Cardiac muscle cell (in vitro differentiated cells and primary cell): ENCODE results near the gene ADAMTS16. TPM values are rescaled to one million over a fixed set of nuclear protein-coding genes. Genes with fewer than 3 reads are reported as not detected.
A peak's percentile ranks its signal among the peaks of the same experiment; 100 is the strongest.

Source experiments
- DNase-seq, 2 donors: peaks; one replicate each; pipeline versions ENCODE4 v3.0.0 to v3.0.0-alpha.2; 2010 to 2017; ENCODE audit warnings: low read depth in 1 of 2, low spot score in 1 of 2
- H3K27ac ChIP-seq: fragments of 200-600 bp; sonication (generic); 2 replicates; pipeline ENCODE4 v1.5.1; 2016
- H3K27me3 ChIP-seq: fragments of 200-600 bp; sonication (generic); 2 replicates; pipeline ENCODE4 v1.6.0; 2016; ENCODE audit warnings: control low read depth
- H3K36me3 ChIP-seq: fragments of 200-600 bp; sonication (generic); 2 replicates; pipeline ENCODE4 v1.5.1; 2016; ENCODE audit warnings: control low read depth
- H3K4me1 ChIP-seq: fragments of 200-600 bp; sonication (generic); 2 replicates; pipeline ENCODE4 v1.8.1; 2017; ENCODE audit warnings: low read depth, mild to moderate bottlenecking, mixed run types
- H3K4me3 ChIP-seq: fragments of 200-600 bp; sonication (generic); 2 replicates; pipeline ENCODE4 v1.5.1; 2016; ENCODE audit warnings: mild to moderate bottlenecking
- H3K9me3 ChIP-seq: fragments of 200-600 bp; sonication (generic); 2 replicates; pipeline ENCODE4 v1.5.1; 2017; ENCODE audit warnings: low read depth, mild to moderate bottlenecking, control low read depth
- polyA plus RNA-seq: library from polyadenylated mRNA; unstranded; fragments of >200 nt; fragmentation: Nextera tagmentation; extraction: Ambion mirVana; gene quantifications from 2 replicates; pipeline ENCODE4 v1.2.1, GENCODE V29; 2016
- total RNA-seq: library from RNA; depleted of rRNA; stranded (reverse); fragments of >200 nt; gene quantifications from 2 replicates; pipeline ENCODE4 v1.2.3, GENCODE V29; 2016
- TF ChIP-seq, protein P1 (sequence below): IDR thresholded peaks from 2 replicates; pipeline ENCODE4 v1.5.1; 2012; ENCODE audit warnings: low read depth, mild to moderate bottlenecking, low read length

The ADAMTS16 gene
- total and polyA plus RNA-seq, 2 experiments from 2014 or later, result not detected

DNA sequence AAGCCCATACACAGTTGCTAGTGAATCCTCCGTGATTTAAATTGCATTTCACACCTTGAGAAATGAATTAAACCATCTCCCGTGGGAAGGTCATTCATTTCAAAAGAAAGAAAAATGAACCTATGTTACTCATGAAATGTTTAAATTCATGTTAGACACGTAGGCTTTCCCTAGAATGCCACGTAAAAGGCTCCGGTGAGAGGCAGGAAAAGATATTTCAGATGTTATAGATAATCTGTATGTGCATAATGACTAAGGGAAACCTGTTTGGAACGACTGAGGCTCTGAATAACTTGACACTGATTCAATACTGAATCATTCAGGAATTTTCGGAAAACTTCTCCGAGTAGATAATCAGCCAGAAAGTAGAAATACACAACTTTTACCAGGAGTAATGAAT, 148.1 kb downstream of the ADAMTS16 start:
- no peak for DNase-seq
- Histone ChIP-seq H3K27me3 (no peaks in the 10 kb centered on the region), H3K4me3 (no peak overlapping the region), H3K27ac (no peak overlapping the region), H3K36me3 (no peaks in the 10 kb centered on the region), H3K9me3 (no peaks in the 10 kb centered on the region), H3K4me1 (no peaks in the 10 kb centered on the region)
- TF ChIP-seq, protein P1, sequence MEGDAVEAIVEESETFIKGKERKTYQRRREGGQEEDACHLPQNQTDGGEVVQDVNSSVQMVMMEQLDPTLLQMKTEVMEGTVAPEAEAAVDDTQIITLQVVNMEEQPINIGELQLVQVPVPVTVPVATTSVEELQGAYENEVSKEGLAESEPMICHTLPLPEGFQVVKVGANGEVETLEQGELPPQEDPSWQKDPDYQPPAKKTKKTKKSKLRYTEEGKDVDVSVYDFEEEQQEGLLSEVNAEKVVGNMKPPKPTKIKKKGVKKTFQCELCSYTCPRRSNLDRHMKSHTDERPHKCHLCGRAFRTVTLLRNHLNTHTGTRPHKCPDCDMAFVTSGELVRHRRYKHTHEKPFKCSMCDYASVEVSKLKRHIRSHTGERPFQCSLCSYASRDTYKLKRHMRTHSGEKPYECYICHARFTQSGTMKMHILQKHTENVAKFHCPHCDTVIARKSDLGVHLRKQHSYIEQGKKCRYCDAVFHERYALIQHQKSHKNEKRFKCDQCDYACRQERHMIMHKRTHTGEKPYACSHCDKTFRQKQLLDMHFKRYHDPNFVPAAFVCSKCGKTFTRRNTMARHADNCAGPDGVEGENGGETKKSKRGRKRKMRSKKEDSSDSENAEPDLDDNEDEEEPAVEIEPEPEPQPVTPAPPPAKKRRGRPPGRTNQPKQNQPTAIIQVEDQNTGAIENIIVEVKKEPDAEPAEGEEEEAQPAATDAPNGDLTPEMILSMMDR, result no peak

- Histone ChIP-seq H3K36me3 (no peaks in the 10 kb centered on the region), H3K27ac (no peak overlapping the region), H3K4me1 (no peaks in the 10 kb centered on the region), H3K9me3 (no peaks in the 10 kb centered on the region), H3K4me3 (no peak overlapping the region), H3K27me3 (no peaks in the 10 kb centered on the region)
- DNase-seq, result no peak
- TF ChIP-seq, protein P1, result no peak
Observed at GRCh38 chr5:5289537-5289936, 149.4 kb downstream of the ADAMTS16 start.

- Histone ChIP-seq H3K4me3 (no peak overlapping the region), H3K4me1 (no peaks in the 10 kb centered on the region), H3K27me3 (no peaks in the 10 kb centered on the region), H3K36me3 (no peaks in the 10 kb centered on the region), H3K9me3 (no peaks in the 10 kb centered on the region), H3K27ac (no peak overlapping the region)
- DNase-seq, result no peak
- TF ChIP-seq, protein P1, result no peak
Observed at GRCh38 chr5:5290674-5291334, 150.7 kb downstream of the ADAMTS16 start.

DNA sequence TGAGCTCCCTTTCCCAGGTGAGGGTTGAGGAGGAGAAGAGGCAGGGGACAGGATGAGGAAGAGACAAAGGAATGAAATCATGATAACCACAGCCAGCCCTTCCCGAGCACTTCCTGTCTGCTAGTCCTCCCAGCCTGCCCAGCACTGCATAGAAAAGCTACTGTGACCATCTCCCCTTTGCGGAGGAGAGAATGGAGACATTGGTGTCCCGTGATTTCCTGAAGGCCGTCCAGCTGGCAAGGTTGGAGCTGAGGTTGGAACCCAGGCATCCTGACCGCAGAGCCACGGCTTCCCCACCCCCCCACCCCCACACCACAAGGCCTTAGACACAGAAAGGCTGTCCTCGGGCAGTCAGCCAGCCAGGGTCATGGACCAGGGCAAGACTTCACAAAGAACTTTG, 151.2 kb downstream of the ADAMTS16 start:
- no peak overlapping the region for H3K4me3 ChIP-seq
- no peaks in the 10 kb centered on the region for H3K36me3 ChIP-seq
- peak in 1 of 2 donors; percentile 23 for DNase-seq
- no peaks in the 10 kb centered on the region for H3K27me3 ChIP-seq
- H3K9me3 ChIP-seq, result no peaks in the 10 kb centered on the region
- TF ChIP-seq, protein P1, result no peak
- H3K4me1 ChIP-seq, result no peaks in the 10 kb centered on the region
- no peak overlapping the region for H3K27ac ChIP-seq

GRCh38 chr5:5293029-5293428, 152.9 kb downstream of the ADAMTS16 start:
- H3K27me3 ChIP-seq, result no peaks in the 10 kb centered on the region
- H3K9me3 ChIP-seq, result no peaks in the 10 kb centered on the region
- TF ChIP-seq, protein P1, result no peak
- no peaks in the 10 kb centered on the region for H3K36me3 ChIP-seq
- no peak for DNase-seq
- H3K27ac ChIP-seq, result no peak overlapping the region
- H3K4me1 ChIP-seq, result no peaks in the 10 kb centered on the region
- H3K4me3 ChIP-seq, result no peak overlapping the region
